GM21390 (cell line): Measurements from ENCODE around the gene PDIA6.

Source experiments
- ATAC-seq: cut with Tn5 transposase; IDR thresholded peaks from one replicate; pipeline ENCODE4 v1.9.1; 2021; ENCODE audit not compliant: unreplicated experiment

Gene PDIA6

GRCh38 chr2:10765461-10765860 lies 47.1 kb downstream of the PDIA6 start:
- no peak for ATAC-seq

DNA sequence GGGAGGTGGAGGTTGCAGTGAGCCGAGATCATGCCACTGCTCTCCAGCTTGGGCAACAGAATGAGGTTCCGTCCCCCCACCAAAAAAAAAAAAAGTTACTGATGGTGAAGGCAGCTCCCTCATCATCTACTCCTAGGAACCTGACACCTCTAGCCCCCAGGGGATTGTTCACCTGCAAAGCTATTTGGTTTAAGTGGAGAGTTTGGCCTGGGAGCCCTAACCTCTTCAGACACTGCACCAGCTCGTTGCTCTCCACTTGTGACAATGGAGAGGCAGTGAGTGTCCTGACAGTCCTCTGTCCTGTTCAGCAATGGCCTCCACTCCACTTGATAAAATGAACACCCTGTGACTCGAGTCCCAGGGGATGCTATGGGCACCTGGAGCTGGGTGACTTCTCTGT lies 47.7 kb downstream of the PDIA6 start:
- no peak for ATAC-seq

GRCh38 chr2:10764096-10764785 lies 48.3 kb downstream of the PDIA6 start:
- no peak for ATAC-seq

GRCh38 chr2:10763461-10763800 lies 49.2 kb downstream of the PDIA6 start:
- ATAC-seq, result no peak

DNA sequence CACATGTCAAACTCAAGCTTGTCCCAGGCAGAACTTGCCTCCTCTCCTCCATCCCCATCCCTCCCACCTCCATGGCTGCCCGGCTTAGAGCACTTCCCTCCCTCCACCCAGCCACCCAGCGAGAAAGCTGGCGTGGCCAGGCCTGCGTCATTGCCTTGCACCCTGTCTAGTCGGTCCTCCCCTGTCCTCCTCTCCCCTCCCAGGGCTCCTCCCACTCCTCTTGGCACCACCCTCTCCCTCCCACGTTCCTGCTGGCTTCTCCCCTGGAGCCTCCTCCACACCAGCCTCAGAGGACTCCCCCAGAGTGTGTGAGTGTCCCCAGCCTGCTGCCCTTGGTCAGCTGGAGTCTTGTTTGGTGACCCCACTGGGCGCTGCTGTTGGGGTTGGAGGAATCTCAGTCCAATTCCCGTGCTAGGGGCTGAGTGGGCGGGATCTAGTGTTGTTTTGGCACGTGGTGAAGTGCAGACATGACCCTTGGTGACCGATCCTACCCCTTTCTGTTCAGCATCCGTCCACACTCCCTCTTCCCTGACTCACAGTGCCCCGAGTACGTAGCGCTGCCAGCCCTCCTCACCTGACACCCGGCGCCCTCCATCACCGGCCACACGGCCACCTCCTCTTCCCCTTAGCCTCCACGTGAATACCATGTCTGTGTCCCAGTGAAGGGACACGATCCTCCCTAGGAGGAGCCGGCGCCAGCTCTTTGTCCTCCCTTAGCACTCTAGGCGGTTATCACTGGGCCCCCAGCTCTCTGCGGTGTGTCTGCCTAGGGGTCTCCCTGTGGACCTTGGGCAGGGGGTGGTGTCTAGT lies 49.7 kb downstream of the PDIA6 start:
- no peak for ATAC-seq

- no peak for ATAC-seq
These were observed 51.0 kb downstream of the PDIA6 start for GRCh38 chr2:10761591-10761990.

GRCh38 chr2:10760794-10761504 lies 51.6 kb downstream of the PDIA6 start:
- no peak for ATAC-seq

DNA sequence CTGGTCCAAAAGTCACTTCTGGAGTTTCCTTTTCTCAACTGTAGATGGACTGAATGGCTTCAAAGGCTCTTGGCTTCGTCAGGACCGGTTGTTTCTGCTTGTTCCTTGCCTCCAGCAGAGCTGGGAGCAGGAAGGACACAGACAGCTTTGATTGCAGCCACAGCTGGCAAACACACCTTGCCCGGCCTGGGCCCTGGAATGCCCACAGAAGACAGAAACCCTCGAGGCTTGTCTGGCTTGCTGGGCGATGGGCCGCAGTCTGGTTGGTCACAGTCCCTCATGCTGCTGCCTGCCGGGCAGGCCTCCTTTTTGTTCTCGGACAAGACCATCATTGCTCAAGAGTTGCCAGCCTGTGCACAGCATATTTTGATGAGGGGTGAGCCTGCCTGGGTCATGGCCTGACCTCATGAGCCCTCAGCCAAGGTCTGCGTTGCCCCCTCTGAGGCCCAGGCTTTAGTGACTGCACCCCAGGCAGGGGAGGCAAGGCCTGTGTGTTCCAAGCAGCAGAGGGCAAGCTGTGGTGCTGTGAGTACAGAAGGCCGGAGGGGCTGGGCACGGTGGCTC lies 53.4 kb downstream of the PDIA6 start:
- ATAC-seq, result no peak

GRCh38 chr2:10757814-10758286 lies 54.7 kb downstream of the PDIA6 start:
- ATAC-seq, result no peak

- ATAC-seq, result no peak
These were observed 57.0 kb downstream of the PDIA6 start for GRCh38 chr2:10755621-10756020.

DNA sequence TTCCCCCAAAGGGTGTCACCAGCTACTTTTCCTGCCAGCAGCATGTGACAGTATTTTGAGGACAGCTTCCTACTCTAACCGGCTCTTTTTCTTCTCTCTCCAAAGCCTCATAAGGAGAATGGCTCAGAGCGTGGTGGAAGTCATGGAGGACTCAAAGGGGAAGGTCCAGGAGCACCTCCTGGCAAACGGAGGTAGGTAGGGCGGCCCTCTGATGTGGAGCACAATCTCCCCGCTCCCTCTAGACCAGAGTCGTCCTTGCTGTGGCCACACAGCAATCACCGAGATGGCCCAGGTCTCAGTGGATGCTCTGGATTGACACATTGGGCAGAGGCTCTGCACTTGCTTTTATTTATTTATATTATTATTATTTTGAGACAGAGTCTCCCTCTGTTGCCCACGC lies 58.7 kb downstream of the PDIA6 start:
- ATAC-seq, result no peak

DNA sequence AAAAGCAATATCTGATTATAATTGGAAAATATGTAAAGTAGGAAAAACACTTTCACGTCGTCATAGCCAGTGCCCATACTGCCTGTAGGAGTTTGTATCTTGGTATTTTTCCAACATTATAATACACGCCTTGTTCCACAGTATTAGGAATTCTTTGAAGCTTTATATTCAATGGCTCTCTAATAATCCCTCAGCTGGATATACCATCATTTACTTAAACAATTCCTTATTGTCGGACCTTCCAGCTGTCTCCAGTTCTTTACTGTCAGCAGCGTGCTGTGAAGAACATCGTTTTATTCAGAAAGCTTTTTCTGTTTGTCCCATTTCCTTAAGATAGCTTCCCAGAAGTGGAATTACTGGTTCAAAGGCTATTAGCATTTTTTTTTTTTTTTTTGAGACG lies 59.4 kb downstream of the PDIA6 start:
- no peak for ATAC-seq

DNA sequence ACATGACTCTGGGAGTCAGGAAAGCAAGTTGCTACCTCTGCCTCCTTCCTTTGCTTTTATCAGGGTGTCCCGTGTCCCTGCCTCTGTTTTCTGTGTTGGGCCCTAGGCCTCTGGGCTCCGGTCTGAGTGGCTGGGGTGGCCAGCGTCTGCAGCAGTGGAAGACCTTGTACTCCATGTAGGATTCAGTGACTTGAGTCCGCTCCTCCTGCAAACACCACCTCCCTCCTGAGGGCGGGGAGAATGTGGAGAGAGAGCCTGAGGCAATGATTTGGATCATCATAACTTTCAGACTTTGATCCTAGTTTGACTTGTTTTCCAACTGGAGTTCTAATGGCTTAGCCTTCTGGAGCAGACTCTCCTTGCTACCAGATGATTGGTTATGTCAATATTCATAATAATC lies 60.3 kb downstream of the PDIA6 start:
- no peak for ATAC-seq

DNA sequence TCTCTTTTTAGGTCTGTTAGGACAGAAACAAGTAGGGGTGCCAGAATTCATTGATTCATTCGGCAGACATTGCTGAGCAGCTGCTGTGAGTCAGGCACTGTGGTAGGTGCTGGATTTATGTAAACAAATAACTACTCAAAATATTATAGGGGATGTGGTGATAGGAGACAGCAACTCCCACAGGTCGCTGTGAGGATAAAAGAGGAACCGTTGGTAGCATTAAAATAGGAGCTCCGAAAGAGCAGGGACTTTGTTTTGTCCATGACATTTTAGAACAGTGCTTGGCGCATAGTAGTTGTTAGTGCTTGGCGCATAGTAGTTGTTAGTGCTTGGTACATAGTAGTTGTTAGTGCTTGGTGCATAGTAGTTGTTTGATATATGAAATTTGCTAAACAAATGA lies 62.0 kb downstream of the PDIA6 start:
- ATAC-seq, result no peak

GRCh38 chr2:10742666-10743065 lies 69.9 kb downstream of the PDIA6 start:
- no peak for ATAC-seq

GRCh38 chr2:10741139-10741538 lies 71.4 kb downstream of the PDIA6 start:
- no peak for ATAC-seq

DNA sequence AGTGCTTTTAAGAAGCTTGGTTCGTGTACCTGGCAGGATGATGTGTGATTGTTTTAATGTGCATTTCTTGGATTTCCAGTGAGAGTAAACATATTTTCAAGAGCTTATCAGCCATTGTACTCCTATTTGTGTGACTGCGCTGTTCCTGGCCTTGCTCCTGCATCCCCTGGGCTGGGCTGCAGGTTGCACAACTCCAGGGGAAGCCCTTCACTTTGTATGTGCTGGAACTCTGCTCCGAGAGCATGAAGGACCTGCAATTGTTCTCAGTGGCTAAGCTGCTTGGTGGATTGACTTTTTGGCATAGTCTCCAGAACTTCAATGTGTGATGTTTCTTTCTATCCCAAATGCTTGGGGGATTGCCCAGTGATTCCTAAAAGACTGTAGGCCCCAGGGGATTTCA lies 72.4 kb downstream of the PDIA6 start:
- no peak for ATAC-seq

GRCh38 chr2:10738192-10738591 lies 74.4 kb downstream of the PDIA6 start:
- ATAC-seq, result no peak

- no peak for ATAC-seq
These were observed 78.6 kb downstream of the PDIA6 start for GRCh38 chr2:10733980-10734379.

DNA sequence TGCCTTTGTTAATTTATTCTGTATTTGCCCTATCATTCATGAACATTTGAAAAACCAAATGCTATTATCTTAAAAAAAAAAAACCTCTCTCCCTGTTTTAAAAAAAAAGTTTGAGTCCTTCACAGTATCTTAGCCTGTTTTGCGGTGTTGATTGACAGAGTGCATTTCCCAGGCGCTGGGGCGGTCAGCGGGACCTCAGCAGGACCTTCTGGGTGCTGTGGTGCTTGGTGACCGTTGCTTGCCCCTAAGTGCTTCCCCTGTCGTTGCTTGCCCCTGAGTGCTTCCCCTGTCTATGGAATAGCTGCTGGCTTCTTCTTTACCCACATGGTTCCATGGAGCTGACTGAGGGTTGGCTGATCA lies 79.0 kb downstream of the PDIA6 start:
- ATAC-seq, result no peak
